GM21576 (cell line): ENCODE measurements around the gene SLC22A23.

ENCODE experiments used
- ATAC-seq: cut with Tn5 transposase; IDR thresholded peaks from one replicate; pipeline ENCODE4 v1.9.1; 2021; ENCODE audit warnings: mild to moderate bottlenecking, moderate library complexity; ENCODE audit not compliant: unreplicated experiment

Gene SLC22A23

DNA sequence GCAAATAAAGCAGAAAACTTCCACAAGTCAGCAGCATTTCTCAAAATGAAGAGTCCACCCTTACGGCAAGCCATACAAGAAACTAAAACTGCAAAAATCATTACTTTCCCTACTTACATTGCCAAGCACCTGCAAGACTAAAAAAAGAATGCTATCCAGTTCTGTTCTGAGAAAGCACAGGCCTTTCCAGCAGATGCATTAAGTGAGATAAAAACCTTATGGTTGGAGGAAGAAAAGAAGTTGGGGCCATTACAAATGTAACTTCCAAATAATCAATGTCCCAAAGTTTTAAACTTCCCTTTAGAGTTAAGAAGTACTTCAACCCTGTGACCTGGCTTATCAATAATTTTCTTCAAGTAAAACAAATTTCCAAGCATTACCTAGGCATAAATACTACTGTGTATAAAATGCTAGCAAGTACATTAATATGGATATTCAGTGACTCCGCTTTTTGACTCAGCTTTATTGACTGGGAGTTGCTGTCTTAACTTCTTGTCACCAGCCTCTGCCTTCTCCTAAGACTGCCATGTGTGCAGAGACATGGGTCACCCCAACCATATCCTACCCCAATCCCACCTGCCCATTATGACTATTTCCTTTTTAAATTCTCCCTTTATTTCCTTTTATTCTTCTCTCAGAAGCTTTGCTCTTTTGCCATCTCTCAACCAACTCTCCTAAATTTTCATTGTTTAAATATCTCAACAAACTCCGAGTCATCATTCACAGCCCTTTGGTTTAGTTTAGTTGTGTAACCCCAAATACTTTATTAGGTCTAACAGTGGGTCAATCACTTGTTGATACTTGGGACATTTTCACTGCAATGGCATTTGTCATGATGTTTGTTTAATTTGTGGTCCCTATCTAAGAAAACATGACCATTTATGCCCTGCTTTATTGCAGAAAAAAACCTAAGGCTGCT, 49.7 kb downstream of the SLC22A23 start:
- ATAC-seq = no peak

DNA sequence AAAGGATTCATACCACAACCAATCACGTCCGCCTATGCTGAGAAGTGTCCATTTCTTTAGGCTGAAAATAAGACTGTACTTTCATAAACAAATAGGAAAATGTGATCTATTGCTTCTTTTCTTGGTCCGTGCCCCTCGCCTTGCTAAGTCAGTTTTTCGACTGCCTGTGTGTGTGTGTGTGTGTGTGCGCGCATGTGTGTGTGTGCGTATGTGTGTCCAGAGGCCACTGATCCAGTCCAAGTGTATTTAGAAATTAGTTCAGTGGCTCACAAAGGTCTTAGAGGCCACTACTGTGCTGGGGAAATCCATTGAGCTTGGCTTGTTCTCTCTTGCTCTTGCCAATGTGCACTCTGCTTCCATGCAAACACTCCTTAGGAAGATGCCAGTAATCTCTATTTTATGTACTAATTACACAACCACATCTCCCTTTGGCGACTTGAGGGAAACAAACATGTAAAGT, 50.5 kb downstream of the SLC22A23 start:
- ATAC-seq = no peak

DNA sequence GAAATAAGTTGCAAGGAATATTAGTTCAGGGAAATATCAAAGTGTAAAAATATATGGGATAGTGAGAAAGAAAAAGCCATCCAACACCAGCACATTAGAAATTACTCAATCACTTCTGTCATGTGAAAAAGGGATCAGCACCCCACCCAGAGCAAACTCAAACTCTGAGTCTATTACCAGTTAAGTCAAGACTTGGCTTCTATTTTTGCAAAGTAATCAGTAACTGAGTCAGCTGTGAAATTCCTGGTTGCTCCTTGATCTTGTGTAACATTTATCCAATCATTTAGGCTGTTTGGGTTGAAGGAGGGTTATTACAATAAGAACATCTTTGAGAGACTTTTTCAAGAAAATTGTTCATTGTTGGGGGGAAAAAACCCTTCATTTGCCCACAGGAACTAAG, 51.2 kb downstream of the SLC22A23 start:
- no peak for ATAC-seq

DNA sequence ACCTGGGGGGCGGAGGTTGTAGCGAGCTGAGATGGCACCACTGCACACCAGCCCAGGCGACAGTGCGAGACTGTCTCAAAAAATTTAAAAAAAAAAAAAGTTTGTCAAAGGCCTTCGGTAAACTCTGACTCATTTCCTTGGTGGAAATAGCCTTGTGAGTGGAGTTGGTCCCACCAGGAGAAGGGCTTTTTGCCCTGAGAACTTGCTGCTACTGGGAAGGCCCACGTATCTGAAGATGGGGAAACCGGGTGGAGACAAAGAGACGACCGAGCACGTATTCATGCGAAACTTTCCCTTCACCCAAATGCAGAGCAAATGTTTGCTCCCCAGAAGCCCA, 51.7 kb downstream of the SLC22A23 start:
- ATAC-seq = no peak

DNA sequence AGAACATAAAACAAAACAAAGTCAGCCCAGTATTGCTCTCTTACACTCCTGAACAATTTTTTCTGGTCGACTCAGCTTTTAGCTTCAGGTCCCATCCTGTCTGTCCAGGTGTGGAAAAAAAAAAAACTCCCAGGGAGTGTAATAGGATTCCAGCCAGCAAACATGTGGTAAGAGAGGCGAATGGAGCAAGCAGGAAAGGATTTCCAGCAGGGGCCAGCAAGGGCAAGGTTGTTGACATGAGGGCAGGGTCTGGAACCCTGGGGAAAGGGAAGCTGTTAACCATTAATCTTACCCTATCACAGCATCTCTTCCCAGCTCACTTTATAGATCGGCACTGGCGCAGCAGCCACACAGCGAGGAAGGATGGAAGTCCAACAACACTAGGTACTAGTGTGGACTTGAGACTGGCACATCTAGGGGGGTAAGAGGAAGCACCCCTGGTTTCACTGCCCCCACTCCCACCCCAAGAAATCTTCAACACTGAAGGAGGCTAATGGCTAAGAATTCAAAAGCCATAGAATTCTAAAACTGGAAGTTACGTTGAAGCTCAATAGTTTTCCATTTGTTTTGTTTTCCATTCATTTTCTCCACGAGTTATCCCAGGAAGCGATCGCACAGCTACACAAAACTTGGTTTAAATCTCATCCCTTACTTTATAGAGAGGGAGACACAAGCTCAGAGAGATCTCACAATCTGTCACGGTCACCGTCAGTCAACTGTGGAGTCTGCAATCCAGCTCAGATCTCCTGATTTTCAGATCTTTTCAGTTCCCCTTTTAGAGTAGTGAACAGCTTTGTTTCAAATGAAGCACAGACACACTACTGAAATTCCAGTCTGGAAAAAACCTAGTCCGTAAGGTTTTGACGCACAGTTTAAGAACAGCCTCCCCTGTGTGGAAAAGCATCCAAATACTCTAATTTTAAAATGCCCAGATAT, 53.3 kb downstream of the SLC22A23 start:
- ATAC-seq = no peak

DNA sequence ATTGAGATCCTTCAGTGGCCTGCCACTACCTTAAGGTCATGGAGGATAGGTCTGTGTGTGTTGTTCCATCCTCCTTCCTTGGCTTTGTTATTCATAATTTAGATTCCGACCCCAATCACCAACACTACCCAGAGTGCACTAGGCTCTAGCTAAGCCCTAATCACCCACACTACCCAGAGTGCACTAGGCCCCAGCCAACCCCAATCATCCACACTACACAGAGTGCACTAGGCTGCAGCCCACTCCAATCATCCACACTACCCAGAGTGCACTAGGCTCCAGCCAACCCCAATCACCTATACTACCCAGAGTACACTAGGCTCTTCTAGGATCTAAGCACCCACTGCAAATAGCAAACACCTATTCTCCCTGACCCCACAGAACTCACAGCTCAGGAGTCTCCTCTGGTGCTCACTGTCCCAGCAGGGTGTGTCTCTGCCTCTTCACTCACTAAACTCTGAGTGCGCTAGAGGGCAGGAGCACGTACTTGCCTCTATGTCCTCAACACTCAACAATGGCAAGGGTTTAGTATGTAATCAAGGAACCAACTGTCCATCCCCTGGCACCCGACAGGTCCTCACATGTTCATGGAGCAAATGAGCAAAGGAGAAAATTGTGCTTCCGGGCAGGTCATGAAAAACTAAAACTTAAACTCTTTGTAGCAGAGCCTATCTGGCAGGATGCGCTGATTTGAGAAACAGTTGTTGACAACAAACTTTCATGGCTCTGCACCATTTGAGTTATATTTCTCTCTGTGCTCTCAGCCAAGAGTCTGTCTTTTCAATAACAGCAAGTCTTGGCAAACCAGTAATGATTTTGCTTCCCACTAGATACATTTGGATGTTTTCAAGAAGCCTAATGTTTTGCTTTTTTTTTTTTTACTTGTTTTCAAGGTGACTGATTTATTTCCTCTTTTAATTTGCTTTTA, 54.3 kb downstream of the SLC22A23 start:
- no peak for ATAC-seq

DNA sequence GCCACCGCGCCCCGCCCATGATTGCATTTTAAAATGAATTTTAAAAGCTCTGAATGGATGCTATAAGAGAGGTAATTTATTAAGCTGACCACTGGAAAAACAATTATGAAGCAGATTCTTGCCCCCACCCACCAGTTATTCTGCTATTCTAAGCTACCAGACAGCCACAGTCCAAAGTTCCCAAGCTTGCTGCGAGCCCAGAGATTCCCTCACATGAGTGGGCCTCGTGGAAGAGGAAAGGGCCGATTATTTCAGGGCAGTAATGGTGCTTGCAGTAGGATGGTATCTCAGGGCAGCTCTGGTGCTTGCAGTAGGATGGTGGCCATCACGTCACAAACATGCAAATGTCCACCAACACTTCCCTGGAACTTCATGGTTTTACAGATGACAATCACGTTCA, 56.7 kb downstream of the SLC22A23 start:
- no peak for ATAC-seq

DNA sequence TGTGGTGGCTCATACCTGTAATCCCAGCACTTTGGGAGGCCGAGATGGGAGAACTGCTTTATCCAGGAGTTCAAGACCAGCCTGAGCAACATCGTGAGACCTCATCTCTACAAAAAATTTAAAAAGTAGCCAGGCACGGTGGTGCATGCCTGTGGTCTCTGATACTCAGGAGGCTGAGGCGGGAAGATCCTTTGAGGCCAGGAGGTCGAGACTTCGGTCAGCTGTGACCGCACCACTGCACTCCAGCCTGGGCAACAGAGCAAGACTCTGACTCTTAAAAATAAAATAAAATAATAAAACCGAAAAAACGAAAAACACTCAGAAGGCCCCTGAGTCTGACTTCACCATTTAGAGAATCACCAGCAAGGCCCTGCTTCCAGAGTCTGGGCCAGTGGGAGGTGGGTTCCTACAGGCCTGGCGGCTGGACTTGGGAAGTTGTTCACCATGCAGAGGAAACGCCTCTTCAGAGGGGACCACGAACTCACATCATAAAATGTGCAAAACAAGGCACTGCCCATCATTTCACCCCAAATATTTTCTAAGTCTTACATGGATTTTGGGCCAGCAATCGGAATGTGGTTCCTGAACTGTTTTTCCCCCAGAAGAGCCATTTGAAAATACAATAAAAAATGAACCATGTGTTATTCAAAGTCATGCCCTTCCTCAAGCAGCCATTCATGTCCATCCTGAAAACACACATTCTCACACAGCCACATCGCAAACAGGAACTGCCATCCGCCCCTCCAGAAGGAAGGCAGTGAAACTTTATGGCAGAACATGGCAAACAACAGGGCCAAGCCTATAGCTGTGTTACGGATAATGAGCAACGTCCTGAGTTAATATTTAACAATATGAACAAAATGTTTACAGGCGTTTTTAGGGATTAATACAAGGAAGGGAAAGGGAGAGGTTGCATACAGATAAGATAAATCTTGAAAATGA, 57.8 kb downstream of the SLC22A23 start:
- ATAC-seq = no peak

DNA sequence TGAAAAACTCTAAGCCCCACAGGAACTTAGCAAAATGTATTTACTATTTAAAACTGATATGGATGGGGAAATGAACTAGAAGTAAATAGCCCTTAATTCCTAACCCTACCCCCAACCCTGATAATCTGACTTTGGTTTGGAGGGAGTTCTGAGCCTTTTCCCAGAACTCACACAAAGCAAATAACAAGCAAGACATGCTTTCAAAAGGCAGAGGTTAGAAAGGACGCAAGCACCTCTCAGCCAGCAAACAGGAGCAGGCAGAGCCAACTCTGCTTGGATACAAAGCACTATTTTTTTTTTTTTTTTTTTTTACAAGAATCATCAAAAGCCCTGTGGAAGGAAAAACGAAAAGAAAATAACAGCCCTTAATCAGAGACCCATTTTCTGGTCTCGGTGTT, 58.7 kb downstream of the SLC22A23 start:
- no peak for ATAC-seq

DNA sequence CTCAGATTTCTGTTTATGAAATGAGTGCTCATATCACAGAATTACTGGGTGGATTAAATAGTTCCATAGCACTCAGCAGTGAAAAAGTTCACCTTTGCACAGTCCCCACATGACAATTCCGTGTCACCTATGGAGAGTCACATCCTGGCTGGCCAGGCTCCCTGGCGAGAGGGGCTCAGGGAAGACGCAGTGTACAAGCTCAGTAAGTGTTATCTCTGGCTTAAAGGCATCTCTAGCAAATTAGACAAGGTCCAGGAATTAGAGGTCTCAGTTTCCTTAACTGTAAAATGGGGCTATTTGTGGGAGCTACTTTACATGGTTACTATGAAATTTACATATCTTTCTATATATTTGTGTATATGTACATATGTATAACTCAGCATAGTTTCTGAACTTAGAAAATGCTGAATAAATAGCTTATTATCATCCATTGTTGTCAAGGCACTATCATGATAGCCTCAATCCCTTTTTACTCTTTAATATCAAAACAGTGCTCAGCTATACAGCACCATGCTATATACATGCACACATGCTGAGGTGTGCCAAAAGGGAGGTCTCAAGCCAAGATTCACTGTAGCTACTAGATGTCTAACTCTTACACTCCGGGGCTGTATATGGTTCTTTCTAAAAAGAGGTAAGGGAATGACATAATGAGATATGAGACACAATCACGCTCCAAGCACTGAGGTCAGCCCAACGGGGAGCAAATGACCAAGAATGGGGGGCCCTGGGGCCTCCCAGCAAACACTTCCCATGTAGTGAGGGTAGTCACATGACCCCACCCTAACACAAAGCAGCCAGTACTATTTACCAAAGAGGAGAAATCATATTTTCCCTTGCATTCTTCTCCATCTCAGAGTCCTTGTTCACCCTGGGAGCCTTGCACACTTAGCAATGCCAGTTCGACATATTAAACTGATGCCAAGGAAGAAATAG, 59.4 kb downstream of the SLC22A23 start:
- no peak for ATAC-seq

DNA sequence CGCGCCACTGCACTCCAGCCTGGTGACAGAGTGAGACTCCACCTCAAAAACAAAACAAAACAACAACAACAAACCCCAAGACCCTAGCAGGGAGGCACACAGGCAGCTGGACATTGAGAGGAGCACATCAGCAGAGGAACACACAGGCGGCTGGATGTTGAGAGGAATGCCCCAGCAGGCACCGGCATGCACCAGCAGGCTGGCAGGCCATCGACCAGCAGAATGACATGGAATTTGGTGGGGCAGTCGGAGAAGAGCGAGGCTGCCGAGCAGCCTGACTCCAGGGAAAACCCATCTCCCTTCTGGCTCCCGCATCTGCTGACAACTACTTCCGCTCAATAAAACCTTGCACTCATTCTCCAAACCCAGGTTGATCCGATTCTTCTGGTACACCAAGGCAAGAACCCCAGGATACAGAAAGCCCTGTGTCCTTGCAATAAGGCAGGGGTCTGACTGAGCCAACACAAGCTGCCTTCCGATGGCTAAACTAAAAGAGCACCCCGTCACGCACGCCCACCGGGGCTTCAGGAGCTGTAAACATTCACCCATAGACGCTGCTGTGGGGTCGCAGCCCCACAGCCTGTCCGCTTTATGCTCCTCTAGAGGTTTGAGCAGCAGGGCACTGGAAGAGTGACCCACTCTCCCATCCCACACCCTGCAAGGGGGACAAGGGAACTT, 60.2 kb downstream of the SLC22A23 start:
- no peak for ATAC-seq

DNA sequence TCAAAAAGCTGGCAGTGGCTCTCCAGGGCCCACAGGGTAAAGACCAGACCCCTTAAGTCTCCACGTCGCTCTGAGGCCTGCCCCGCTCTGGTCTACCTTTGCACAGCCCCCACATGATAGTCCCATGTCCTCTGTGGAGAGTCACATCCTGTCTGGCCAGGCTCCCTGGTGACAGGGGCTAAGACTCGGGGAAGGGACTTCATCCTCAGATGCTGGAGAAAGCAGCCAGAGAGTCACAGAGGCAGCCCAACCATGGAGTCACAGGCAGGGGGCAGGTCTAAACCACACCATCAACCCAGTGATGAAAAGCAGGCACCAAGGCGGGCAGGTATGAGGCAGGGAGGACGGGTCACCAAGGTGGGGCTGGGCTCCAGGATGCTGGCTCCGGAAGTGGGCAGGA, 62.2 kb downstream of the SLC22A23 start:
- ATAC-seq = no peak

DNA sequence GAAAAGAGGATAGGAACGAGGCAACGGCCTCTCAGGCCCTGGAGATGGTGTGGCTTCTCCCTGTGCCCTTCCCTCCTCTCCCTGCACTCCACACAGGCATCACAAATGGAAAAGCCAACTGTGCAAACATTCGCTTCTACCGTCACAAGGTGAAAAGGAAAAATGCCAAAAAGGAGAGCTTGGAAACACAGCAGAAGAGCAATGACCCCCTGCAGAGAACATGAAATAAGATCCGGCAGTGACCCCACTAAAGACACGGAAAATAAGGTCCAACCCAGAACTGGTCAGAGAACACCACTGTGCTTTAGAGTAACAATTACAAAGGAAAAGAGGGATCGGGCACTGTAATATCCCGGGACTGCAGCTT, 63.0 kb downstream of the SLC22A23 start:
- no peak for ATAC-seq

DNA sequence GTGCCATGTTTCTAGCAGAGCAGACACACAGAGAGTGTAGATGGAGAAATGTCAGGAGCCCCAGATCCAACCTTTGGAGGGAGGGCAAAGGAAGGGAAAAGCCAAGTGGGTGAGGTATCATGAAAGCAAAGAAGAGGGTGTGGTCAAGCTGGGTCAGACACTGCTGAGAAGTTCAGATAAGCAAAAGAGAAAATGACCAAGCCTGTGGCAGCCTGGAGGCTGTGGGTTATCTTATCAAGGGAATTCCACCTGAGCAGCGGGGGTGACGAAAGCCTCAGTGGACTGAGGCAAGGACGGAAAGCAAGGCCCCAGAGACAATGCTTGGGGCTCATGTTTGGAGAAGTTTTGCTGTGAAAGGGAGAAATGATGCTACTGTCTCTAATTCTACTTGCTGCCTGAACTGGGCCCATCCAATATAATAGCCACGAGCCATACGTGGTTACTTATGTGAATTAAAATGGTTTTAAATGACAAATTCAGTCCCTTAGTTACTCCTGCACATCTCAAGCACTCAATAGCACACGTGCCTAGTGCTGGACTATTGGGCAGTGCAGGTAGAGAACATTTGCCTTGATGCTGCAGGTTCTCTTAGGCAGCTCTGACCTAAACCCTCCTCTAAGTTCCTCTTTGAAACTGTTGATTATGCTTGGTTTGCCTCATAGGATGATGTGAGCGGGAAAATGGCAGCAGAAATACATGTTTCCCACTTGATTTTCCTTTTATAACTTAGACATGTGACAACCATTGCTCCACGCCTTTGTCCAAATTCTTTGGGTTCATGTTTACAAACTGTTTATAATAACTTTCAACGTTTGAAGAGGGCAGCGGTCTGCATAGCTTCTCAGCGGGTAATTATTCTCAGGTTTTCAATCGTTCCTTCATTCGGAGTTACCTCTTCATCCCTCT, 63.7 kb downstream of the SLC22A23 start:
- no peak for ATAC-seq

DNA sequence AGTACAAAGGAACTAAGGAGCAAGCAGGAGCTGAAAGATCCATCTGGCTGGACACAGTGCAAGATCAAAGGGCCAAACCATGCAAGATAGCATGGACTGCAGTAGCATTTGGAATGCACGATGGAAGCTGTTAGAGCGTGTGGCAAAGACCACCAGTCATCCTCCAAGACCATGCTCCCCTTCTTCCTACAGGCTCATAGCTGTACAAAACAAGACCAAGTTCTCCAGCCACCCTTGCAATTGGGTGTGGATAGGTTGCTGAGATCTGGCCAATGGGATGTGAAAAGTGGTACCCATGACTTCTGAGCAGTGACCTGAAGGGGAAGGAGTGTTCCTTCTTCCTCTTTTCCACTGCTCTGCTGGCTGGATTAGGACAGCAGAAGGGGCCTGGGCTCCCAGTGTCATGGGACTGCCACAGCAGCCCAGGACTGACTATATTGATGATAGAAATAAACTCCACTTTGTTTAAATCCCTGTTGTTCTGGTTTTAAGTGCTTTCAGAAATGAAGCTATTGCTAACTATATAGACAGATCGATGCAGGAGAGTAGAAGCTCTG, 64.9 kb downstream of the SLC22A23 start:
- no peak for ATAC-seq

DNA sequence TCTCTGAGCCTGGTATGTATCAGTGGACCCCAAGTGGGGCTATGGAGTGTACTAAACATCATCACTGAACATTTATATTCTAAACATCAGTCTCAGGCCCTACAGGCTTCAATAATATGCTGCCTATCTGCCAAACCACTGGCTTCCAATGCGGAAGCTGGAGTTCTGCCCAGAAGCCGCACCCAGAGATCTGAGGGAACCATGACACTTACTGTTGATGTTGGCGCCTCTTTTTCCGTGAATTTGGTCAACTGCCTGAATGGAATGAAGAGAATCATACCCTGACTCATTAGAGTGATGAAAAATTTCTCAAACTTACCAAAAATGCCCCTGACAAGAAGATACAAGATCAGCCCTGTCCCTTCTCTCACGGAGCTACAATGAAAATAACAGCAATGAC, 66.2 kb downstream of the SLC22A23 start:
- ATAC-seq = no peak
